ENCODE results near the gene NME7.
"Not testable (repeated sequence)": the region's sequence is repeated elsewhere in the genome, so short reads cannot be mapped to it uniquely, and the experiment has no call there.

NME7 gene

DNA sequence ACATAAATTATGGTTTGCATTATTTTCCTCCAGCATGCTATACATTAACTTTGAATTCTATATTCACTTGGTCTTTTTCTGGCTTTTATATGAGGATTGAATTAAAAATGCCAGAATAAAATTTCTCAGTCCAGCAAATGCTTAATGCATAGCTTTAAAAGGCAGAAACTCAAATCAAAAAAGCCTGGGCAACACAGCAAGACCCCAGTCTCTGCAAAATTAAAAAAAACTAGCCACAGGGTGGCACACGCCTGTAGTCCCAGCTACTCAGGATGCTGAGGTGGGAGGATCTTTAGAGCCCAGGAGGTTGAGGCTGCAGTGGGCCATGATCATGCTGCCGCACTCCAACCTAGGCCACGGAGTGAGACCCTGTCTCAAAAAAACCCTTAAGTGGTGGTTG lies 241.3 kb downstream of the NME7 start:
- no peak for DNase-seq
- H3K36me3 ChIP-seq (replicated peaks) = peaks cover 7% of the 10 kb centered on the region
- no peaks in the 10 kb centered on the region for H3K27me3 ChIP-seq (replicated peaks)
- in situ Hi-C loops (cut with HindIII; ENCODE audit: low pct_ligation_motif_present, low sequenced_read_pairs) = loop anchor here (25.0 kb wide), 1 partner anchor 489 kb away; no protein-coding TSS in a partner anchor
- H3K27ac ChIP-seq = no peak overlapping the region
- H3K4me3 ChIP-seq (ENCODE audit: low read depth, low read length) = no peak overlapping the region
- TF ChIP-seq, protein P1, sequence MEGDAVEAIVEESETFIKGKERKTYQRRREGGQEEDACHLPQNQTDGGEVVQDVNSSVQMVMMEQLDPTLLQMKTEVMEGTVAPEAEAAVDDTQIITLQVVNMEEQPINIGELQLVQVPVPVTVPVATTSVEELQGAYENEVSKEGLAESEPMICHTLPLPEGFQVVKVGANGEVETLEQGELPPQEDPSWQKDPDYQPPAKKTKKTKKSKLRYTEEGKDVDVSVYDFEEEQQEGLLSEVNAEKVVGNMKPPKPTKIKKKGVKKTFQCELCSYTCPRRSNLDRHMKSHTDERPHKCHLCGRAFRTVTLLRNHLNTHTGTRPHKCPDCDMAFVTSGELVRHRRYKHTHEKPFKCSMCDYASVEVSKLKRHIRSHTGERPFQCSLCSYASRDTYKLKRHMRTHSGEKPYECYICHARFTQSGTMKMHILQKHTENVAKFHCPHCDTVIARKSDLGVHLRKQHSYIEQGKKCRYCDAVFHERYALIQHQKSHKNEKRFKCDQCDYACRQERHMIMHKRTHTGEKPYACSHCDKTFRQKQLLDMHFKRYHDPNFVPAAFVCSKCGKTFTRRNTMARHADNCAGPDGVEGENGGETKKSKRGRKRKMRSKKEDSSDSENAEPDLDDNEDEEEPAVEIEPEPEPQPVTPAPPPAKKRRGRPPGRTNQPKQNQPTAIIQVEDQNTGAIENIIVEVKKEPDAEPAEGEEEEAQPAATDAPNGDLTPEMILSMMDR (IDR thresholded peaks at IDR 0.05; ENCODE audit: low read depth, low read length, missing control alignments) = no peak

DNA sequence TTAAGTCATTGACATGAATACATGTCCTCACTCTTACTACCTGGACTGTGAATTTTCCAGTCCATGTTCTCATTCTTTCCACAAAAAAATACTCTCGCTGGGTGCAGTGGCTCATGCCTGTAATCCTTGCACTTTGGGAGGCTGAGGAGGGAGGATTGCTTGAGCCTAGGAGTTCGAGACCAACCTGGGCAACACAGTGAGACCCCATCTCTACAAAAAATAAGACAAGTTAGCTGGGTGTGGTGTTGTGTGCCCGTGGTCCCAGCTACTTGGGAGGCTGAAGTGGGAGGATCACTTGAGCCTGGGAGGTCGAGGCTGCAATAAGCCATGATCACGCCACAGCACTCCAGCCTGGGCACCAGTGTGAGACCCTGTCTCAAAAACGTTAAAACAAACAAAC lies 242.0 kb downstream of the NME7 start:
- DNase-seq; H3K27ac ChIP-seq; H3K4me3 ChIP-seq (ENCODE audit: low read depth, low read length); H3K27me3 ChIP-seq (replicated peaks); H3K36me3 ChIP-seq (replicated peaks): not testable (repeated sequence)
- in situ Hi-C loops (cut with HindIII; ENCODE audit: low pct_ligation_motif_present, low sequenced_read_pairs) = loop anchor here (25.0 kb wide), 1 partner anchor 488 kb away; no protein-coding TSS in a partner anchor

DNA sequence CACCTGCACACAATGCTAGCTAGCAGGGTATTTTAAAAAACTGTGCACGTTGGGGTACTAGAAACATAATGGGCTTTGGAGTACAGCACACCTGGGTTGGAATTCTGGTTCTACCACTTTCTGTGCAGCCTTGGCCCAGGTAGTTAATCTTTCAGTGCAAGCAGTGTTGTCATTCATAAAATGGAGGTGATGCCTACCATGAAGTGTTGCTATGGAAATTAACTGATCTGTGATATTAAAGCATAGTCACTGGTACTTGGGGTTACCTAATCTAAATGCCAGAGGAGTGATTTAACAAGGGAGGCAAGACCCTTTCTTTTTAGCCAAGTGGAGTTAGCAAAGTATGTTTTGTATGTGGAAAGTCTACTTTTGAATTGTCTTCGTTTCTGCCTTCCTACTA lies 243.1 kb downstream of the NME7 start:
- Histone ChIP-seq H3K36me3 (replicated peaks) (peaks cover 5% of the 10 kb centered on the region), H3K4me3 (ENCODE audit: low read depth, low read length) (no peak overlapping the region), H3K27me3 (replicated peaks) (no peaks in the 10 kb centered on the region), H3K27ac (no peak overlapping the region)
- TF ChIP-seq, protein P1 (IDR thresholded peaks at IDR 0.05; ENCODE audit: low read depth, low read length, missing control alignments) = no peak
- in situ Hi-C loops (cut with HindIII; ENCODE audit: low pct_ligation_motif_present, low sequenced_read_pairs) = no loop called here
- no peak for DNase-seq

DNA sequence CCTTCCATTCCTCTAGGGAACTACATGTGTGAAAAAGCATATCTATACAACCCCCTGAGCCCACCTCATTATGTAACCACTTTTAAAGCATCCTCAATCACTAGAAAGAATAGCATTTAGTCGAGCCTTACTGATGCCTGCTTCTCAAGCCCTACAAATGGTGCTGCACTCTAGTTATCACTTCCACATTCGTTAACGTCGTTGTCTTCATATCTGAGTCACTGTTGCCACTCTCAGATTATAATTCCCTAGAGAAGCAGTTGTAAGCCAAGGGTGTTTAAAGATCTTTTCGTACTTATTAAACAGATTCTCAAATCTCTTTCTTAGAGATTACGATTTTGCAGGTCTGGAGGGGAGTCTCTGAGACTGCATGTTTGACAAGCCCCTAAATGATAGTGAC lies 244.6 kb downstream of the NME7 start:
- Histone ChIP-seq H3K27me3 (replicated peaks) (no peaks in the 10 kb centered on the region), H3K27ac (no peak overlapping the region), H3K4me3 (ENCODE audit: low read depth, low read length) (no peak overlapping the region), H3K36me3 (replicated peaks) (peaks cover 5% of the 10 kb centered on the region)
- in situ Hi-C loops (cut with HindIII; ENCODE audit: low pct_ligation_motif_present, low sequenced_read_pairs) = no loop called here
- DNase-seq = no peak
- TF ChIP-seq, protein P1 (IDR thresholded peaks at IDR 0.05; ENCODE audit: low read depth, low read length, missing control alignments) = no peak

DNA sequence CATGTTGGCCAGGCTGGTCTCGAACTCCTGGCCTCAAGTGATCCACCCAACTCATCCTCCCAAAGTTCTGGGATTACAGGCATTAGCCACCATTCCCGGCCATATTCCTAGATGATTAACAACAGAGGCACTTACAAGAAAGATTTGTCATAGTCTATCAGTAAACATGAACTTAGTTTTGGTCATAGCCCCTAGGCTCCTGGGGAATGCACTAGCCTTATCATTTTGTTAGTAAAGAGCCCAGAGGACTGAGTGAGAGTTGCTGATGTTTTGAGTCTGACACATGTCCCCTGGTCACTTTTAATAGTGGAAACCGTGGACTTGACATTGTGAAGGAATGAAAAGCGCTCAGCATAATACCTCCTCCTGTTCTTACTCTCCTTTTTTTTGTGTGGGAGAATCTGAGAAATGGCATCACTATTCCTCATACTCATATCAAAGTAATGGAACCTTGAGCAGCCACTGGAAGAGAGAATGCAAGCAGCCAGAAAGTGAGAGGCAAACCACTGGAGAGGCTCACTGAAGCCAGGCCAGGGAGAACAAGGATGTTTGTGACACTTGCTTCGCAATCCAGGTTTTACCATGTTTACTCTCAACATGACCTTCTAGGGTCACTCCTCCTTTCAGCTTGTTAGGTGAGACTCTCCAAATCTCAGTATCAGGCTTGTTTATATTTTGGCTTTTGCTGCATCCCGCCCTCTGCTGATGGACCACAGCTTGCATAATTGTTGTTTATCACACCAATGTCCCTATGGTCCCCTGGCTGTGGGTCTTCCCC lies 246.3 kb downstream of the NME7 start:
- DNase-seq = no peak
- Histone ChIP-seq H3K27me3 (replicated peaks) (no peaks in the 10 kb centered on the region), H3K4me3 (ENCODE audit: low read depth, low read length) (no peak overlapping the region), H3K27ac (no peak overlapping the region), H3K36me3 (replicated peaks) (peaks cover 5% of the 10 kb centered on the region)
- in situ Hi-C loops (cut with HindIII; ENCODE audit: low pct_ligation_motif_present, low sequenced_read_pairs) = no loop called here
- TF ChIP-seq, protein P1 (IDR thresholded peaks at IDR 0.05; ENCODE audit: low read depth, low read length, missing control alignments) = no peak

DNA sequence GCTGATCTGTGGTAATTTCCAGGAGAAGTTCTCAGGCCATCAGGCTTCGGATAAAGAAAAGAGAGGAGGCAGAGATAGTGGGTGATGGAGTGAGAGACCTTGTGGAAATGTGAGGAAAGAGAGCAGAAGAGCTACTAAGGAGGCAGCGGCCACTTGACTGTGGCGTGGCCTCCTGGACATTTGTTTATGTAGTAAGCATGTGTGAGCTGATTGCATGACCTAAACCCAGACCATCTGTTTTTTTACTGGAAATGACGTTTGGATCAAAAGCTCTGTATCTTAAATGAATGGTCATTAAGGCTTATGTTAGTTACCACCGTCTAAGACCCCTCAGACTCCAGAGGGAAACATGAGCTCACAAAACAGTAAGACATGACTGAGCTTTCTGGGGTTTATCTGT lies 247.5 kb downstream of the NME7 start:
- H3K27ac ChIP-seq = peak overlapping the region; percentile 26
- TF ChIP-seq, protein P1 (IDR thresholded peaks at IDR 0.05; ENCODE audit: low read depth, low read length, missing control alignments) = no peak
- DNase-seq = no peak
- peaks cover under 1% of the 10 kb centered on the region for H3K36me3 ChIP-seq (replicated peaks)
- in situ Hi-C loops (cut with HindIII; ENCODE audit: low pct_ligation_motif_present, low sequenced_read_pairs) = no loop called here
- H3K27me3 ChIP-seq (replicated peaks) = no peaks in the 10 kb centered on the region
- H3K4me3 ChIP-seq (ENCODE audit: low read depth, low read length) = no peak overlapping the region

Data from brain microvascular endothelial cell (primary cell).